Measurements from ENCODE around the gene PRICKLE3.
"Not testable (repeated sequence)": the region's sequence is repeated elsewhere in the genome, so short reads cannot be mapped to it uniquely, and the experiment has no call there.

PRICKLE3 gene

GRCh38 chrX:49155900-49156837 is 30.0 kb downstream of the PRICKLE3 start:
- DNase-seq = peak; percentile 76

GRCh38 chrX:49155243-49155899 is 30.8 kb downstream of the PRICKLE3 start:
- DNase-seq = no peak

- no peak for DNase-seq
Measured at GRCh38 chrX:49153467-49153866, 32.7 kb downstream of the PRICKLE3 start.

GRCh38 chrX:49149291-49149690 is 36.9 kb downstream of the PRICKLE3 start:
- DNase-seq = not testable (repeated sequence)

- DNase-seq = not testable (repeated sequence)
Measured at GRCh38 chrX:49148390-49149100, 37.6 kb downstream of the PRICKLE3 start.

GRCh38 chrX:49147936-49148335 is 38.2 kb downstream of the PRICKLE3 start:
- DNase-seq = no peak

- no peak for DNase-seq
Measured at GRCh38 chrX:49147282-49147681, 38.9 kb downstream of the PRICKLE3 start.

- not testable (repeated sequence) for DNase-seq
Measured at GRCh38 chrX:49143154-49143553, 43.0 kb downstream of the PRICKLE3 start.

- DNase-seq = not testable (repeated sequence)
Measured at GRCh38 chrX:49142264-49142663, 43.9 kb downstream of the PRICKLE3 start.

GRCh38 chrX:49139713-49140112 is 46.5 kb downstream of the PRICKLE3 start:
- no peak for DNase-seq

- no peak for DNase-seq
Measured at GRCh38 chrX:49137492-49137891, 48.7 kb downstream of the PRICKLE3 start.

GRCh38 chrX:49133759-49134158 is 52.4 kb downstream of the PRICKLE3 start:
- DNase-seq = no peak

GRCh38 chrX:49132275-49132674 is 53.9 kb downstream of the PRICKLE3 start:
- not testable (repeated sequence) for DNase-seq

GRCh38 chrX:49129427-49129826 is 56.7 kb downstream of the PRICKLE3 start:
- DNase-seq = no peak

- DNase-seq = not testable (repeated sequence)
Measured at GRCh38 chrX:49127742-49128258, 58.4 kb downstream of the PRICKLE3 start.

Data from NCI-H774 (cell line).